ENCODE data around the gene TRPC1.
"Not testable (repeated sequence)": the region's sequence is repeated elsewhere in the genome, so short reads cannot be mapped to it uniquely, and the experiment has no call there.

DNA sequence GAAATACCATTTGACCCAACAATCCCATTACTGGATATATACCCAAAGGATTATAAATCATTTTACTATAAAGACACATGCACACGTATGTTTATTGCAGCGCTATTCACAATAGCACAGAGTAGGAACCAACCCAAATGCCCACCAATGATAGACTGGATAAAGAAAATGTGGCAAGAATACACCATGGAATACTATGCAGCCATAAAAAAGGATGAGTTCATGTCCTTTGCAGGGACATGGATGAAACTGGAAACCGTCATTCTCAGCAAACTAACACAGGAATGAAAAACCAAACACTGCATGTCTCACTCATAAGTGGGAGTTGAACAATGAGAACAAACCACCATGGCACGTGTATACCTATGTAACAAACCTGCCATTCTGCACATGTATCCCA, 26.7 kb downstream of the TRPC1 start:
- TF ChIP-seq, protein P1, sequence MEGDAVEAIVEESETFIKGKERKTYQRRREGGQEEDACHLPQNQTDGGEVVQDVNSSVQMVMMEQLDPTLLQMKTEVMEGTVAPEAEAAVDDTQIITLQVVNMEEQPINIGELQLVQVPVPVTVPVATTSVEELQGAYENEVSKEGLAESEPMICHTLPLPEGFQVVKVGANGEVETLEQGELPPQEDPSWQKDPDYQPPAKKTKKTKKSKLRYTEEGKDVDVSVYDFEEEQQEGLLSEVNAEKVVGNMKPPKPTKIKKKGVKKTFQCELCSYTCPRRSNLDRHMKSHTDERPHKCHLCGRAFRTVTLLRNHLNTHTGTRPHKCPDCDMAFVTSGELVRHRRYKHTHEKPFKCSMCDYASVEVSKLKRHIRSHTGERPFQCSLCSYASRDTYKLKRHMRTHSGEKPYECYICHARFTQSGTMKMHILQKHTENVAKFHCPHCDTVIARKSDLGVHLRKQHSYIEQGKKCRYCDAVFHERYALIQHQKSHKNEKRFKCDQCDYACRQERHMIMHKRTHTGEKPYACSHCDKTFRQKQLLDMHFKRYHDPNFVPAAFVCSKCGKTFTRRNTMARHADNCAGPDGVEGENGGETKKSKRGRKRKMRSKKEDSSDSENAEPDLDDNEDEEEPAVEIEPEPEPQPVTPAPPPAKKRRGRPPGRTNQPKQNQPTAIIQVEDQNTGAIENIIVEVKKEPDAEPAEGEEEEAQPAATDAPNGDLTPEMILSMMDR (IDR thresholded peaks at IDR 0.05): not testable (repeated sequence)
- TF ChIP-seq POLR2A (IDR thresholded peaks at IDR 0.05): not testable (repeated sequence)

All from esophagus squamous epithelium (tissue), 4 donors.